ENCODE results near the gene TTYH3. TPM values are rescaled to one million over a fixed set of nuclear protein-coding genes. Genes with fewer than 3 reads are reported as not detected.

The TTYH3 gene
- total and polyA plus RNA-seq, 9 of the 15 experiments (the other 6 are each of a cell fraction or from before 2014, with no cell fraction given): 0.01 to 5.5 (median 1.1) TPM

- no peak overlapping the region for H3K27ac ChIP-seq (ENCODE audit: extremely low read depth, low read depth, low read length)
- H2AFZ ChIP-seq (ENCODE audit: low read depth, low read length): no peak overlapping the region
- BruUV-seq (replicated peaks): no TSS peak
- intact Hi-C loops (cut with micrococcal nuclease): no loop called here
- CTCF ChIA-PET (ENCODE audit: low intra/inter-chr PET ratio): no interaction called here
- peaks cover 23% of the 10 kb centered on the region; the same call in 1 of the 3 replicates for H3K36me3 ChIP-seq (ENCODE audit: control insufficient read depth, insufficient read depth, low read length)
- no peaks in the 10 kb centered on the region for H3K27me3 ChIP-seq (ENCODE audit: control insufficient read depth in 2 of 2, insufficient read depth in 2 of 2, low read length in 2 of 2)
- H3K4me1 ChIP-seq (replicated peaks in 1 of 2; ENCODE audit: control insufficient read depth in 2 of 2, insufficient read depth in 2 of 2, low read length in 2 of 2): peaks cover 0 to 12% of the 10 kb centered on the region in 2 experiments; a peak in 2 of 5 replicates
- 92% methylated on average over 17 of the region's 23 CpGs for WGBS (ENCODE audit: insufficient coverage, low coverage, missing lambda C conversion rate)
- DNase-seq (ENCODE audit: extremely low read depth in 1 of 4, low spot score in 3 of 4) (no peak), ATAC-seq (no peak), FAIRE-seq (no peak)
- TF ChIP-seq SLC30A9 (CRISPR knock-in tag; IDR thresholded peaks at IDR 0.05): no peak
- no peak for TF ChIP-seq TBL1XR1 (IDR thresholded peaks at IDR 0.05; ENCODE audit: low read length in 2 of 2)
- no peak for TF ChIP-seq NFXL1 (CRISPR knock-in tag; IDR thresholded peaks at IDR 0.05)
- no peak for TF ChIP-seq KLF13 (tag; IDR thresholded peaks at IDR 0.05; ENCODE audit: borderline replicate concordance, low read depth)
- no peak for TF ChIP-seq ZC3H8 (IDR thresholded peaks at IDR 0.05)
- no peak for TF ChIP-seq CHD1 (IDR thresholded peaks at IDR 0.05; ENCODE audit: low read length)
- no peak for TF ChIP-seq HMGXB4 (CRISPR knock-in tag; IDR thresholded peaks at IDR 0.05)
- no peak for TF ChIP-seq ZHX1 (conservative IDR thresholded peaks at IDR 0.05; ENCODE audit: low read length)
- TF ChIP-seq GATAD2B (IDR thresholded peaks at IDR 0.05; ENCODE audit: borderline replicate concordance): no peak
- in situ Hi-C loops (cut with MboI): no loop called here
- no peaks in the 10 kb centered on the region for H3K9me3 ChIP-seq (replicated peaks; ENCODE audit: control insufficient read depth, insufficient read depth, low read depth, low read length)
- POLR2A ChIA-PET: no interaction called here
- no peak overlapping the region for H3K4me2 ChIP-seq (ENCODE audit: insufficient read depth, low read length)
- peaks cover 2% of the 10 kb centered on the region for H3K9me1 ChIP-seq (ENCODE audit: control insufficient read depth, insufficient read depth, low read length)
- no peak overlapping the region for H3K4me3 ChIP-seq
- no peaks in the 10 kb centered on the region for H4K20me1 ChIP-seq (replicated peaks; ENCODE audit: control insufficient read depth, insufficient read depth, low read length)
- H3K79me2 ChIP-seq (ENCODE audit: control insufficient read depth, insufficient read depth, low read length): no peaks in the 10 kb centered on the region
- no peak overlapping the region for H3K9ac ChIP-seq (ENCODE audit: insufficient read depth in 1 of 2, low read depth in 2 of 2, low read length in 2 of 2)
Observed at GRCh38 chr7:2592375-2592865, 39.4 kb upstream of the TTYH3 start.
